H54 (cell line): ENCODE results near the gene CDC42BPB.

Source experiments
- DNase-seq: peaks from one replicate; pipeline ENCODE4 v3.0.0; 2011; ENCODE audit warnings: low spot score, mixed read lengths; ENCODE audit not compliant: insufficient read length
- FAIRE-seq: peaks from 3 replicates; lab custom pipeline; 2011; peaks lifted over from hg19 to GRCh38; lab: Jason Lieb, UNC
- POLR2A ChIP-seq: IDR thresholded peaks from 2 replicates; pipeline ENCODE4 v1.6.1; 2011; ENCODE audit warnings: low read depth, mild to moderate bottlenecking, low read length

Gene CDC42BPB

GRCh38 chr14:102908766-102909455, 148.4 kb downstream of the CDC42BPB start:
- FAIRE-seq (no peak), DNase-seq (no peak)
- no peak for TF ChIP-seq POLR2A

GRCh38 chr14:102907980-102908730, 149.2 kb downstream of the CDC42BPB start:
- FAIRE-seq (no peak), DNase-seq (no peak)
- TF ChIP-seq POLR2A = no peak

GRCh38 chr14:102907303-102907844, 150.0 kb downstream of the CDC42BPB start:
- FAIRE-seq (no peak), DNase-seq (no peak)
- TF ChIP-seq POLR2A = no peak

- no peak for TF ChIP-seq POLR2A
- no peak for FAIRE-seq
Observed at GRCh38 chr14:102906616-102907302, 150.6 kb downstream of the CDC42BPB start.

GRCh38 chr14:102905116-102906108, 151.9 kb downstream of the CDC42BPB start:
- FAIRE-seq (no peak), DNase-seq (no peak)
- TF ChIP-seq POLR2A = no peak

More at GRCh38 chr14:102906616-102907302, 150.6 kb downstream of the CDC42BPB start:
- DNase-seq = no peak

GRCh38 chr14:102903889-102904512, 153.3 kb downstream of the CDC42BPB start:
- no peak for TF ChIP-seq POLR2A
- no peak for FAIRE-seq
- no peak for DNase-seq

- DNase-seq = no peak
- no peak for FAIRE-seq
- no peak for TF ChIP-seq POLR2A
Observed at GRCh38 chr14:102903248-102903888, 154.0 kb downstream of the CDC42BPB start.

GRCh38 chr14:102902523-102903247, 154.7 kb downstream of the CDC42BPB start:
- DNase-seq (no peak), FAIRE-seq (no peak)
- no peak for TF ChIP-seq POLR2A

GRCh38 chr14:102902086-102902485, 155.3 kb downstream of the CDC42BPB start:
- FAIRE-seq = no peak
- TF ChIP-seq POLR2A = no peak
- DNase-seq = no peak

GRCh38 chr14:102901633-102902032, 155.7 kb downstream of the CDC42BPB start:
- no peak for DNase-seq
- no peak for TF ChIP-seq POLR2A
- no peak for FAIRE-seq

- TF ChIP-seq POLR2A = no peak
- FAIRE-seq (no peak), DNase-seq (no peak)
Observed at GRCh38 chr14:102900631-102901571, 156.4 kb downstream of the CDC42BPB start.
